Gastrocnemius medialis (tissue), 4 donors: ENCODE data around the gene HAGHL.
A peak's percentile ranks its signal among the peaks of the same experiment; 100 is the strongest.

Experiments
- CTCF ChIP-seq, 5 experiments: fragments of 450-650 bp in 3 of 5; fragments of 200-600 bp in 2 of 5; sonication (generic) in 2 of 5; IDR thresholded peaks in 4 of 5; conservative IDR thresholded peaks in 1 of 5; 1 replicate in 4 of 5; 2 replicates in 1 of 5; pipeline ENCODE4 v1.5.1; 2016 to 2019; ENCODE audit warnings: antibody characterized with exemption in 5 of 5, mild to moderate bottlenecking in 3 of 5, moderate library complexity in 3 of 5
- POLR2A ChIP-seq, 2 donors: fragments of 450-650 bp; IDR thresholded peaks; one replicate each; pipeline ENCODE4 v1.6.1; 2017; ENCODE audit warnings: antibody characterized with exemption in 2 of 2, mild to moderate bottlenecking in 2 of 2, moderate library complexity in 2 of 2

DNA sequence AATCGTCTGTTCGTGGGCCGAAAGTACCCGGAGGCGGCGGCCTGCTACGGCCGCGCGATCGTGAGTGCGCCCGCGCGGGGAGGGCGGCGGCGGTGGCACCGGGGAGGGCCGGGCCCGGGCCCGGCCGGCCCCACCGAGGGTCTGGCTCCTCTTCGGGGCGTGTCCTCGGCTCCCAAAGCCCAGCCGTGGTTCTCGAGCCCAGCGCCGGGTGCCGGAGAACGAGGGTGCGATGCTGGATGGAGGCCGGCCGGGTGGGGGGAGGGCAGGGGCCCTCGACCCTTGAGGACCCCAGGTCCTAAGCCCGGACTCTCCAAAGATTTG is 46.3 kb upstream of the HAGHL start:
- TF ChIP-seq CTCF (IDR thresholded peaks at IDR 0.05 in 4 of 5, conservative IDR thresholded peaks at IDR 0.05 in 1 of 5) (no peak), POLR2A (IDR thresholded peaks at IDR 0.05) (peak in 1 of 2 donors; percentile 3)
